ENCODE measurements around the gene LRRC47. TPM values are rescaled to one million over a fixed set of nuclear protein-coding genes. Genes with fewer than 3 reads are reported as not detected.
A peak's percentile ranks its signal among the peaks of the same experiment; 100 is the strongest.

LRRC47 gene
- polyA plus RNA-seq, 2 donors: 10.4 to 17.8 TPM

DNA sequence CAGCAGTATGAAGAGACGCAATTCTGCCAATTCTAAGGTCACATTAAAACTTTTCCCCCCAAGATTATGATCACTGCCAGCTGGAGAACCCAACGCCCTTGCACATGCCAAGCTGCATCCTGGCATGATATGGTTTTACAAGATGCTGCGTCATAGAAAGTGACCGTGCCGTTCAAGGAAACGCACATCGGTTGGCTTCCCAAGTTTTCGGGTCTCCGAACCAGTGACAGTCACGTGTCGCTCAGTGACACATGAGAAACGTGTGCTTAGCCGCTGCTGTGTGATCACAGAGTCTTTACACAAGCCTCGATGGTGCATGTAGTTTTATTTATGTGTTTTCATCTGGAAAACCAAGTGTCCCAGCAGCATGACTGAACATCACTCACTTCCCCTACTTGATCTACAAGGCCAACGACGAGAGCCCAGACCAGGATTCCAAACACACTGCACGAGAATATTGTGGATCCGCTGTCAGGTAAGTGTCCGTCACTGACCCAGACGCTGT is 16.3 kb downstream of the LRRC47 start:
- Histone ChIP-seq H3K36me3 (ENCODE audit: control insufficient read depth in 2 of 2, insufficient read depth in 2 of 2, low read length in 1 of 2) (peaks cover 9 to 55% of the 10 kb centered on the region in 2 donors), H3K27ac (ENCODE audit: low read depth in 2 of 2, low read length in 1 of 2) (no peak overlapping the region), H3K9me3 (ENCODE audit: control insufficient read depth in 2 of 2, insufficient read depth in 1 of 2, low read depth in 1 of 2, low read length in 1 of 2) (no peaks in the 10 kb centered on the region), H3K4me1 (ENCODE audit: control insufficient read depth in 2 of 2, insufficient read depth in 2 of 2, low read length in 1 of 2) (peaks cover 3 to 20% of the 10 kb centered on the region in 2 donors), H3K27me3 (ENCODE audit: control insufficient read depth in 1 of 2, insufficient read depth in 2 of 2, low read length in 2 of 2) (no peaks in the 10 kb centered on the region), H3K4me3 (ENCODE audit: low read depth in 1 of 2, low read length in 2 of 2) (no peak overlapping the region)
- 92 to 93% methylated on average over 20 of the region's 20 CpGs for WGBS, 2 donors

DNA sequence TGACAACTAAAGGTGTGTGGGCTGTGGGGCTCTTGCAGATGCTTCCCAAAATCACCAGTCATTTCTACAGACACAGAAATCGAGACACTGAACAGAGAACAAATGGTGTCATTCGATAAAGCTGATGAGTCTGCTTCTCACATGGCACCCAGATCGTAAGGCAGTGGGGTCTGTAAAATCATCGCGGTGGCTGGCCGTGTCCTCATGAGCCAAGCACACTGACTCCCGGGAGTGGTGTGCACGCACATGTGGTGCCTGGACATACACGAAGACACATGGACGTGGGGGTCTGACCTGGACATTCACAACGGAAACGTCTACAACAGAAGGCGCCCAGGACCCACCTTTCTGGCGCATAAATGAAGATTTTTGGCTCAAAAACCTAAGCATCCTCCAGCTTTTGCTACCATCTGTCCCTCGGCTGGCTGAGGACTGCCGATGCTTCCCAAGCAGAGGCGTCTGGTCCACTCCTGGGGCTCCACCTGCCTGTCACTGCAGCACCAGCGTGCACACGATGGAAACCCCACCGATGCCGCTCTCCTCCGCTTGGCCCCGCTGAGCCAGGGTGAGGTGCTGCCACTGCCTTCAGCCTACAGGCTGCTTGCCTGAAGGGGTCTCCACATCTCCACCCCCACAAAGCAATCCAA is 16.9 kb downstream of the LRRC47 start:
- Histone ChIP-seq H3K27ac (ENCODE audit: low read depth in 2 of 2, low read length in 1 of 2) (no peak overlapping the region), H3K27me3 (ENCODE audit: control insufficient read depth in 1 of 2, insufficient read depth in 2 of 2, low read length in 2 of 2) (no peaks in the 10 kb centered on the region), H3K4me1 (ENCODE audit: control insufficient read depth in 2 of 2, insufficient read depth in 2 of 2, low read length in 1 of 2) (peaks cover 3 to 20% of the 10 kb centered on the region in 2 donors), H3K4me3 (ENCODE audit: low read depth in 1 of 2, low read length in 2 of 2) (no peak overlapping the region), H3K9me3 (ENCODE audit: control insufficient read depth in 2 of 2, insufficient read depth in 1 of 2, low read depth in 1 of 2, low read length in 1 of 2) (no peaks in the 10 kb centered on the region), H3K36me3 (ENCODE audit: control insufficient read depth in 2 of 2, insufficient read depth in 2 of 2, low read length in 1 of 2) (peaks cover 7 to 53% of the 10 kb centered on the region in 2 donors)
- 91 to 92% methylated on average over 23 of the region's 23 CpGs for WGBS, 2 donors

DNA sequence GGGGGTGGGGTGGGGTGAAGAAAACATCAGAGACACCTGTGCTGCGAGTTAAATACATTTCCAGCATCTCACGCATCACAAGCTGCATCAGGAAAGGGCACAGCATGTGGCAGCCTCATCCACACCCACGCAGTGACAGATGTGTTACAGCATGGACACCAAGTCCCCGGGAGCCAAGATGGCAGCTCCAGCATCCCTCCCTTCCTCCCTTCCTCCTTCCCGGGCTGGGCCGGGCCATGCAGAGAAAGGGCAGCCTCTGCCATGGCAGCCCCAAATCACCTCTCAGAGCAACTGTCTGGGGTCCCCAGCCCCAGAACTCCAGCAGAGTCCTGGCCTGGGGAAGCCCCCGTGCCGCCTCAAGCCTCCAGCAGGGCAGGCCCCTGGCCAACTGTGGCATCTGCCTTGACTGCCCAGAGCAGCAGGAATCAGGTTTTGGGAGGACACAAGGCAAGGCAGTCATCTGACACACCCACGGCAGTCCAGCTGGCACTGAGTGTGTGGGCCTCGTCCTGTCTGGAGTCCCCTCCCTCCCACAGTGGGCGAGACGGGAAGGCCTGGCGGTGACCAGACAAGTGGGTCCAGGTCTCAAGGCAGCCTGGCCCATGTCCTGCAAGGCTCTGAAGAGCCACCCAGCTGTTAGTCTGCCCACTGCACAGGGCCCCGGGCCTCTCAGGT is 17.6 kb downstream of the LRRC47 start:
- Histone ChIP-seq H3K27me3 (ENCODE audit: control insufficient read depth in 1 of 2, insufficient read depth in 2 of 2, low read length in 2 of 2) (no peaks in the 10 kb centered on the region), H3K36me3 (ENCODE audit: control insufficient read depth in 2 of 2, insufficient read depth in 2 of 2, low read length in 1 of 2) (peaks cover 7 to 46% of the 10 kb centered on the region in 2 donors), H3K4me1 (ENCODE audit: control insufficient read depth in 2 of 2, insufficient read depth in 2 of 2, low read length in 1 of 2) (peaks cover 3 to 20% of the 10 kb centered on the region in 2 donors), H3K4me3 (ENCODE audit: low read depth in 1 of 2, low read length in 2 of 2) (no peak overlapping the region), H3K27ac (ENCODE audit: low read depth in 2 of 2, low read length in 1 of 2) (no peak overlapping the region), H3K9me3 (ENCODE audit: control insufficient read depth in 2 of 2, insufficient read depth in 1 of 2, low read depth in 1 of 2, low read length in 1 of 2) (no peaks in the 10 kb centered on the region)
- WGBS, 2 donors: 67 to 70% methylated on average over 14 of the region's 14 CpGs

DNA sequence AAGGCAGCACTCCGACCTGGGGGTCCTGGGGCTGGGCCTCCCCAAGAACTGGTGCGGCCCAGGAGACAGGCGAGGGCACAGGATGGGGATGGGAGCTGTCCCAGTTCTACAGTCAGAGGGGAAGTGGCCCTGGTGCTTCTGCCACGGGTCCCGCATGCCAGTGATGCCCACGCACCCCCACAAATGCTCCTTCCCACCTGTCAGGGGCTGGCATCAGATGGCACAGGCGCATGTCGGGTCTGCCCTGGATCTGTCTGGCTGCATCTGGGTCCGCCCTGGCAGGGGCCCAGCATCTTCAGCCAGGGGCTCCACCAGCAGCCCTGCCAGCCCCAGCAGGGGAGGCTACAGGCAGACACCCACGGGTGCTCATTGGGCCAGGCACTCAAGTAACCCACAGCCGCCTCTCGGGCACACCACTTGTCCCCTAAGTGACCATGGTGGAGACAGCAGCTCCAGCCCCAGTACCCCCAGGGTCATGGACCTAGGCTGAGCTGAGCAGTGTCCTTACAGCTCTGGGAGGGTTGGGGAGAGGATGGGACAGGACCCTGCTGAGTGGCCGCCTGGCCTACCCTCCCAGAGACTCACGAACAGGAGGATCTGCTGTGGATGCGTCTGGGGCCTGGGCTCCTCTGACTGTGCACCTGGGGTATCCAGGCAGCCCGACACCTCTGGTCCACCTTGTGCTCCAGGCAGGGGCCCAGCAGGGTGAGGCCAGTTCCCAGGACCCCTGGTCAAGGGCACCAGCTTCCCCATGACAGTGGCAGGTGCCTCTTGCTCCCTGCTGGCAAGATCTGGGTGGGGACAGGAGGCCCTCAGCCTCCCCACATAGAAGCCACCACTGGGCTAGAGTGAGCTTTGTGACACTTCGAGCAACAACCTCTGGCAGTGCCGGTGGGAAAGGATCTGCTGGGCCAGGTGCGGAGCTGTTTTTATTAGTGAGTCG is 18.4 kb downstream of the LRRC47 start:
- Histone ChIP-seq H3K4me3 (ENCODE audit: low read depth in 1 of 2, low read length in 2 of 2) (no peak overlapping the region), H3K27ac (ENCODE audit: low read depth in 2 of 2, low read length in 1 of 2) (no peak overlapping the region), H3K9me3 (ENCODE audit: control insufficient read depth in 2 of 2, insufficient read depth in 1 of 2, low read depth in 1 of 2, low read length in 1 of 2) (no peaks in the 10 kb centered on the region), H3K4me1 (ENCODE audit: control insufficient read depth in 2 of 2, insufficient read depth in 2 of 2, low read length in 1 of 2) (peaks cover 3 to 25% of the 10 kb centered on the region in 2 donors), H3K36me3 (ENCODE audit: control insufficient read depth in 2 of 2, insufficient read depth in 2 of 2, low read length in 1 of 2) (peaks cover 7 to 42% of the 10 kb centered on the region in 2 donors), H3K27me3 (ENCODE audit: control insufficient read depth in 1 of 2, insufficient read depth in 2 of 2, low read length in 2 of 2) (no peaks in the 10 kb centered on the region)
- WGBS, 2 donors: 77 to 79% methylated on average over 20 of the region's 20 CpGs

DNA sequence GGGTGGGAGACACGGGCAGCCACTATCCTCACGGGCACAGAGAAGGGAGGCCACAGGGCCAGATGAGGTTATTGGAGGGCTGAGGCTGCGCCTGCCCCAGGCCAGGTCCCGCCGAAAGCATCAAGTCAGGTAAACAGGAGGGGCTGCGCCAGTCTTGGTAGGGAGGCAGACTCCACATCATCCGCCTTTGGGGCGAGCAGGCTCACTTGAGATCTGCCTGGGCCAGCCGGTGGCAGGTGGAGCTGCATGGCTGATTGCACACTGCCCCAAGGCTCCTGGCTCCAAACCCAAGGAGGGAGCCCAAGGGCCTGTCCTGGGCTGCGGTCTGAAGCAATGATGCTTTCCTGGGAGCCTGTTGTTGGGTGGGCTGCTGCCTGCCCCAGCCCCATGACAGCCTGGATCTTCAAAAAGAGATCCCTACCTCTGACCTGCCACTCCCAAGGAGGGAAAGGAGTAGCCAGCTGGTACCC is 19.2 kb downstream of the LRRC47 start:
- WGBS, 2 donors: 43 to 61% methylated on average over 10 of the region's 10 CpGs
- Histone ChIP-seq H3K4me3 (ENCODE audit: low read depth in 1 of 2, low read length in 2 of 2) (no peak overlapping the region), H3K36me3 (ENCODE audit: control insufficient read depth in 2 of 2, insufficient read depth in 2 of 2, low read length in 1 of 2) (peaks cover 4 to 35% of the 10 kb centered on the region in 2 donors), H3K9me3 (ENCODE audit: control insufficient read depth in 2 of 2, insufficient read depth in 1 of 2, low read depth in 1 of 2, low read length in 1 of 2) (no peaks in the 10 kb centered on the region), H3K4me1 (ENCODE audit: control insufficient read depth in 2 of 2, insufficient read depth in 2 of 2, low read length in 1 of 2) (peaks cover 3 to 29% of the 10 kb centered on the region in 2 donors), H3K27ac (ENCODE audit: low read depth in 2 of 2, low read length in 1 of 2) (no peak overlapping the region), H3K27me3 (ENCODE audit: control insufficient read depth in 1 of 2, insufficient read depth in 2 of 2, low read length in 2 of 2) (no peaks in the 10 kb centered on the region)

DNA sequence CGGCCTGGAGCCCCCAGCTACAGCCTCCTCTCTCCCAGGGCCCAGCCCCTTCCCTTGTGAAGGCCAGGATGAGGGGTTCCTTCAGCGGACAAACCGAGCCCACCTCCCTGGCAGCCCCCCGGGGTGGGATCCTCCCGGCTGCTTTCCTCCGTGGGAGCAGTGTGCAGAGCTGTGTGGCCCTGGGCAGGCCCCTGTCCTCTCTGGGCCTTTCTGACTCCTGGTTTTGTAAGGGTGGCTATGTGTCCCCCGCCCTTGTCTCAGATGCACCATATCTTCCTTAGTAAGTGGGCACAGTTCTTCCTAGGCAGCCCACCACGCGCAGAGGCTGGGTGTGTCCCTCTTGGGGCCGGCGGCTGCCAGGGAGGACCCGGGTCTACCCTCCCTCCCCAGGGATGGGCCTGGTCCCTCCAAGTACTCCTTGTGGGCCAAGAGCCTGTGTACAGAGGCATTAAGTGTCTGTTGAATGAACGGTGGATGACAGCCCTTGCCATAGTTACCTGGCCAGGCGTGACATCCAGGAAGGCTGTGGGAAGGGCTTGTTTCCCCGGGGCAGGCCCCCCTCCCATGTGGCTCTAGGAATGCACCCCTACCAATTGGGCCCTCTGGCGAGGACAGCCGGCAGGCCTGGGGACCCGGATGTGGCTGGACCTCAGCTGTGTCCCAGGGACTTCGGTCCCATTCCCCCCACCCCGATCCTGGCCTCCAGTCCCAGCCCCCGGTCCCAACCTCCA is 19.9 kb downstream of the LRRC47 start:
- Histone ChIP-seq H3K27me3 (ENCODE audit: control insufficient read depth in 1 of 2, insufficient read depth in 2 of 2, low read length in 2 of 2) (no peaks in the 10 kb centered on the region), H3K9me3 (ENCODE audit: control insufficient read depth in 2 of 2, insufficient read depth in 1 of 2, low read depth in 1 of 2, low read length in 1 of 2) (no peaks in the 10 kb centered on the region), H3K4me3 (ENCODE audit: low read depth in 1 of 2, low read length in 2 of 2) (peak overlapping the region in 1 of 2 donors; percentile 7), H3K36me3 (ENCODE audit: control insufficient read depth in 2 of 2, insufficient read depth in 2 of 2, low read length in 1 of 2) (peaks cover 4 to 30% of the 10 kb centered on the region in 2 donors), H3K27ac (ENCODE audit: low read depth in 2 of 2, low read length in 1 of 2) (no peak overlapping the region), H3K4me1 (ENCODE audit: control insufficient read depth in 2 of 2, insufficient read depth in 2 of 2, low read length in 1 of 2) (peaks cover 7 to 33% of the 10 kb centered on the region in 2 donors)
- 58 to 63% methylated on average over 21 of the region's 21 CpGs for whole genome bisulfite sequencing, 2 donors

DNA sequence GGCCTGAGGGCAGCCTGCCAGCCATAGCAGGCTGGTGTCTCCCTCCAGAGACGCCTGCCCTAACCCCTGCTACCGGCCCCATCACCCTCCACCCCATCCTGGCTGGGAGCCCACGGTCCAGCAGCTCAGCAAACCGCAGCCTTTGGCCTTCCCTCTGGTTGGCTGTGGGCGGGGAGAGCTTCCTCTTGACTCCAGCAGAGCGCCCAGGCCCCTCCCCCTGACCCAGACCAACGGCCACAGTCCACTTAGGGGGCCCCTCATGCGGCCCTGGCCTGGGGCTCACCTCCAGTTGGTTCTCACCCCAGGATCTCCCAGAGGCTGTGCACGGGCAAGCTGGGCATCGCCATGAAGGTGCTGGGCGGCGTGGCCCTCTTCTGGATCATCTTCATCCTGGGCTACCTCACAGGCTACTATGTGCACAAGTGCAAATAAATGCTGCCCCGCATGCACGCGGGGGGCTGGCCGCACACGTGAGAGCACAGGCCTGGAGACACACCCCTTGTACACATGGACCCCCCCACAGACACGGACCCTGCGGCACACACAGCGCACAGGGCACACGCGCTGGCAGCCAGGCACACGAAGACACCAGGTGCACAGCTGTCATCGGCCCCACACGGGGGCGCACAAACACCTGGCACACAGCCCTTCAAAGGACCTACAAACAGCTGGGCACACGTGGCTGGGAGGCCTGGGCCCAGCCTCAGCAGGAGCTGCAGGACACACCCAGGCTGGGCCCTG is 20.6 kb downstream of the LRRC47 start:
- Histone ChIP-seq H3K27ac (ENCODE audit: low read depth in 2 of 2, low read length in 1 of 2) (no peak overlapping the region), H3K9me3 (ENCODE audit: control insufficient read depth in 2 of 2, insufficient read depth in 1 of 2, low read depth in 1 of 2, low read length in 1 of 2) (no peaks in the 10 kb centered on the region), H3K4me3 (ENCODE audit: low read depth in 1 of 2, low read length in 2 of 2) (peak overlapping the region in 1 of 2 donors; percentile 7), H3K27me3 (ENCODE audit: control insufficient read depth in 1 of 2, insufficient read depth in 2 of 2, low read length in 2 of 2) (no peaks in the 10 kb centered on the region), H3K36me3 (ENCODE audit: control insufficient read depth in 2 of 2, insufficient read depth in 2 of 2, low read length in 1 of 2) (peaks cover 4 to 24% of the 10 kb centered on the region in 2 donors), H3K4me1 (ENCODE audit: control insufficient read depth in 2 of 2, insufficient read depth in 2 of 2, low read length in 1 of 2) (peaks cover 7 to 33% of the 10 kb centered on the region in 2 donors)
- WGBS, 2 donors: 33 to 35% methylated on average over 27 of the region's 27 CpGs

DNA sequence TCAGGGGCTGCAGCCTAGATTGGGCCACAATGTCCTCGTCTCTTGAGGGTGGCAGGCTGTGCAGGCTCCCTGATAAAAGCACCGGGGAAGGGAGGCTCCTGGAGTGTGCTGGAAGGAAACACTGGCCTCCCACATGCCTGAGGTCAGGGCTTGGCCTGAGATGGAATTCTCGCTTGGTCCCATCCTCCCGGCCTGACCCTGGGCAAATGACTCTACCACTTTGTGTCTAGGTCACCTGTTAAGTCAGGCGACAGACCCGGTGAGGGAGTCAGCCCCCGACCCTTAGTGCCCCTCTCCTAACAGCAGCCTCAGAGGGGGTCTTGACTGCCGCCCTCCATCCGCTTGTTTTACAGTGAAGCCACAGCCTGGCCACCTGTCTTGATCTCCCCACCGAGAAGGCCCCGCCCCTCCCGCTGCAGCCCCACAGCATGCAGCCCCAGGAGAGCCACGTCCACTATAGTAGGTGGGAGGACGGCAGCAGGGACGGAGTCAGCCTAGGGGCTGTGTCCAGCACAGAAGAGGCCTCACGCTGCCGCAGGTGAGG is 21.3 kb downstream of the LRRC47 start:
- Histone ChIP-seq H3K36me3 (ENCODE audit: control insufficient read depth in 2 of 2, insufficient read depth in 2 of 2, low read length in 1 of 2) (peaks cover 2 to 18% of the 10 kb centered on the region in 2 donors), H3K27ac (ENCODE audit: low read depth in 2 of 2, low read length in 1 of 2) (no peak overlapping the region), H3K27me3 (ENCODE audit: control insufficient read depth in 1 of 2, insufficient read depth in 2 of 2, low read length in 2 of 2) (no peaks in the 10 kb centered on the region), H3K4me1 (ENCODE audit: control insufficient read depth in 2 of 2, insufficient read depth in 2 of 2, low read length in 1 of 2) (peaks cover 7 to 33% of the 10 kb centered on the region in 2 donors), H3K4me3 (ENCODE audit: low read depth in 1 of 2, low read length in 2 of 2) (no peak overlapping the region), H3K9me3 (ENCODE audit: control insufficient read depth in 2 of 2, insufficient read depth in 1 of 2, low read depth in 1 of 2, low read length in 1 of 2) (no peaks in the 10 kb centered on the region)
- 56 to 63% methylated on average over 17 of the region's 17 CpGs for WGBS, 2 donors

Measured in esophagus (tissue), 2 donors.